Stimulated activated CD4-positive, alpha-beta T cell treated with anti-CD3 and anti-CD28 coated beads, Interleukin-2, amount 100 ng/mL, for 48 hours (primary cell): Measurements from ENCODE around the gene IFITM2.
A peak's percentile ranks its signal among the peaks of the same experiment; 100 is the strongest.
"Not testable (repeated sequence)": the region's sequence is repeated elsewhere in the genome, so short reads cannot be mapped to it uniquely, and the experiment has no call there.

Experiments used
- DNase-seq, 2 donors: peaks; one replicate each; pipeline ENCODE4 v3.0.0-alpha.2; 2020

IFITM2 gene

DNA sequence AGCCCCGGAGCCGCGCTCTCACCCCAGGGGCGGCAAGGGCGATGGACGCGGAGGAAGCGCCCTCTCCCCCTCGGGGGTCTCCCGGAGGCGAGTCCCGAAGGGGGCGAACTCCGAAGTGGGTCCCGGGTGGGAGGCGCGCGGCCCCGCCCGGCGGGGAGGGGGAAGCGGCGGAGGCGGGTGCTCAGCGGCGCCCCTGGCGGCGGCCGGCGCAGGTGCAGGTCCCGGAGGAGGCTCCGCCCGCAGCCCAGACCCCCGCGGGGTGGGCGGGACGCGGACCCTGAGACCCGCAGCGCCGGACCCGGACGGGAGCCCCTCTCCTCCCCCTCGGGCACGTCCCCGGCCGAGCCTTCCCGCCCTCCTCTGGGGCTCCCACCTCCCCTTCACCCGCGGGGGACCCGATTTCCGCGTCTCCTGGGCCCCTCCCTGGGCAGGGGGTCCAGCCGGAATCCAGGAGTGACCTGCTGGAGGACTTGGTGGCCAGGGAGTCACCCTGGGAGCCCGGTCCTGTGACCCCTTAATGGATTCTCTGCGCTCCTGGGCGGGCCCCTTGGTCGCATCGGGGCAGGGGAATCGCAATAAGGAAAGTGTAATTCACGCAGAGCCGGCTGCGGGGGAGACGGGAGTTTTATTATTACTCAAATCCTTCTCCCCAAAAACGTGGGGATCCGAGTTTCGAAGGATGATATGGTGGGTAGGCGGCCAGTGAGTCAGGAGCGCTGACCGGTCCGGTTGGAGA is 3.6 kb downstream of the IFITM2 start:
- DNase-seq = not testable (repeated sequence)

DNA sequence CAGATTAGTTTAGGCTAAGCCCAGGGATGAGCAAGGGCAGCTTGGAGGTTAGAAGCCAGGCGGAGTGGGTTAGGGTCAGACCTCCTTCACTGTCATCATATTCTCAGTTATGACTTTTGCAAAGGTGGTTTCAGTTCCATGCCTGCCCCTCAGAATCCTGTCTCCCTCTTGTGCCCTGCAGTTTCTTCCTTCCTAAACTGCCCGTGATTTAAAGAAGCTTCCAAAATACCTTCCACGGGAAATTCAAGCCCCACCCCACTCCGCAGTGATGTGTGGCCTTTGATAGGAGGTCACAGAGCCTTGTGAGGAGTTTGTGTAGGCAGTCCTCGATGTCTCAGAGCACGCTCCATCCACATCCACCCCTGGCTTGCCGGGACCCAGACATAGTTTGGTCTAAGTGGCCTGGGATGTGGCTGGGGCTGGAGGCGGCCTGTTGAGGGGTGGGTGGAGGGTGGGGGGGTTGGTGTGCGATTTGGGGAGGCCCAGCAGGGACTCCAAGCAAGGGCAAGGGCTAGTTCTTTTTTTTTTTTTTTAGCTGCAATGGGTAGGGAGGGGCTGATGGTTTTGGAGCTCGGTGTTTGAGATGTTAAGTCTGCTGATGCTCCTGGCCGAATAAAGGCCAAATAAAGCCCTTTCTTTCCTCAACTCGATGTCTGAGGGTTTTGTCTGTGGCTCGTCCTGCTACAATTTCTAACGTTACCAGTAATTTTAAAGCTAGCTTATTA is 4.6 kb downstream of the IFITM2 start:
- no peak for DNase-seq

DNA sequence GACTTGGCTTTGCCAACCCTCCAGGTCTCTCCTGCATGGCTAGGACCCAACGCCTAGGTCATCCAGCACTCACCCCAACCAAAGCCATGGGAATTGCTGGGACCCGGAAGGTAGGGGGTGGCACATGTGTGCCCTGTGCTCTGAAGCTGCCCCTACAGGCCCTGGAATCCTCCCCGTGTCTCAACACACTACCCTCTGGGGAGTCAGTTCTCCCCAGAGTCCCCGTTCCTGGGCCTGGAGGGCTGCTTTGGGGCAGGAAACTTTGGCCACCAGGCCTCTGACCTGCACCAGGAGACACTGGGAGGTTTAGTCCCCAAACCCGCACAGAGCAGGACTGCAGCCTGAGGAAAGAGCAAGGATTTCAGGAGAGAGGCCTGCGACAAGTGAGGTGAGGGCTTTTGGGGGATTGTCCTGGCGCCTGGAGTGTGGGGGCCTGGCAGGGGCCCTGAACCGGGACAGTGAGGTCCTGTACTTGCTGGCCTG is 5.7 kb downstream of the IFITM2 start:
- no peak for DNase-seq

DNA sequence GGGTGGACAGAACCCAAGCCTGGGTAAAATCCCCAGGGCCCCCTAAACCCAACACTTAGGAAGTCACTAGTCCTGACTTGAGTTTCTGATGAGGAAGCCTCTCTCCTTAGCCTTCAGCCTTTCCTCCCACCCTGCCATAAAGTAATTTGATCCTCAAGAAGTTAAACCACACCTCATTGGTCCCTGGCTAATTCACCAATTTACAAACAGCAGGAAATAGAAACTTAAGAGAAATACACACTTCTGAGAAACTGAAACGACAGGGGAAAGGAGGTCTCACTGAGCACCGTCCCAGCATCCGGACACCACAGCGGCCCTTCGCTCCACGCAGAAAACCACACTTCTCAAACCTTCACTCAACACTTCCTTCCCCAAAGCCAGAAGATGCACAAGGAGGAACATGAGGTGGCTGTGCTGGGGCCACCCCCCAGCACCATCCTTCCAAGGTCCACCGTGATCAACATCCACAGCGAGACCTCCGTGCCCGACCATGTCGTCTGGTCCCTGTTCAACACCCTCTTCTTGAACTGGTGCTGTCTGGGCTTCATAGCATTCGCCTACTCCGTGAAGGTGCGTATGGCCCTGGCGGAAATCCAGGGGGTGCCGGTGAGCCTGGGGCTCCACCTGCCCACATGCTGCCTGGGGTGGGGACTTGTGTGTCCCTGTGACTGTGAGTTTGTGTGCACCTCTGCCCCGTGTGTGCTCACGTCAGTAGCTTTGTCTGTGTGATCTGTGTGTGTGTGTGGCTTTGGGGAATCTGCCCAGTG is 6.4 kb downstream of the IFITM2 start, which contains the start of gene IFITM1:
Gene IFITM1 (plus strand): TSS at position 254 of the 767 bp plus-strand sequence. CDS start 131 bp downstream, at position 385.
- no peak for DNase-seq

DNA sequence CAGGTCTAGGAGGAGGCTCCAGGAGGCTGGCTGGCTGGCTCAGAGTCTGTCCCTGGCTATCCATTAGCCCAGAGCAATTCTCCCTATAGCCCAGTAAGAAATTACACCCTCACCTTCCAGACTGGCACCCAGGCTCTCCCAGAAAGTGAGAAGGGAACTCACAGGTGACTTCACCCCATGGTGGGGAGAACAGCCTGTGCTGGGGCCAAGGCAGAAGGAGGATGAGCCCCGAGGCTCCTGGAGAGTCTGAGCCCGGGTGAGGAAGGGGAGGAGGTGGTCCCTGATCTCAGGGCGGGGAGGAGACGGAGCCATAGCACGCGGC is 6.9 kb downstream of the IFITM2 start:
- not testable (repeated sequence) for DNase-seq

DNA sequence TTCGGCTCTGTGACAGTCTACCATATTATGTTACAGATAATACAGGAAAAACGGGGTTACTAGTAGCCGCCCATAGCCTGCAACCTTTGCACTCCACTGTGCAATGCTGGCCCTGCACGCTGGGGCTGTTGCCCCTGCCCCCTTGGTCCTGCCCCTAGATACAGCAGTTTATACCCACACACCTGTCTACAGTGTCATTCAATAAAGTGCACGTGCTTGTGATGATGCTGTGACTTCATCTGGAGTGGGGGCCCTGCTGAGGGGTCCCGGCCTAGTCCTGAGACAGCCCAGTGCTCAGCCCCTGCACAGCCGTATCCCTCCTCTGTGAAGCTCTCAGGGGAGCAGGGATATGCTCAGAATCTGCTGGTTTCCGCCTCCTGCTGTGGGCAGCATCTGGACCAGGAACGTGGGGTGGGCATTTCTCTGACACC is 7.5 kb downstream of the IFITM2 start:
- DNase-seq = no peak

DNA sequence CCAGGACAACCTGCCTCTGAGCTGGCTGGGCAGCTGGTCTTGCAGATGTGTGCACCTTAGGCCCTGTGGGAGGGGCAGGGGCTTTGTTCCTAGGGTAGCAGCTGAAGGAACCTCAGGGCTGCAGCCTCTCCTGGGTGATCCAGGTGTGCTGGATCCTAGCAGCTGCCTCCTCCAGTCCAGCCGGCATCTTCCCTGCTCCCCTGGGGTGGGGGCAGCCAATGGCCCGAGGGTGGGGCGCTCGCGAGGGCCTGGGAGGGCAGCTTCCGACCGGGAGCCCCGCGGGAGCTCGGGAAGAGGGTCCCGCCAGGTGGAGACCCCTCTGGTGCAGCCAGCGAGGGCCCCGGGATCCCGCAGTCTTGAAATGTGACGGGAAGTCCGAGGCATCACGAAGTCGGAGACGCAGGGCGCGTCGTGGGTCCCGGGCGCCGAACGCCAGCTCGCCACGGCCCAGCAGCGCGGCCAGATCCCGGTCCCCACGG is 7.9 kb downstream of the IFITM2 start:
- DNase-seq = no peak

DNA sequence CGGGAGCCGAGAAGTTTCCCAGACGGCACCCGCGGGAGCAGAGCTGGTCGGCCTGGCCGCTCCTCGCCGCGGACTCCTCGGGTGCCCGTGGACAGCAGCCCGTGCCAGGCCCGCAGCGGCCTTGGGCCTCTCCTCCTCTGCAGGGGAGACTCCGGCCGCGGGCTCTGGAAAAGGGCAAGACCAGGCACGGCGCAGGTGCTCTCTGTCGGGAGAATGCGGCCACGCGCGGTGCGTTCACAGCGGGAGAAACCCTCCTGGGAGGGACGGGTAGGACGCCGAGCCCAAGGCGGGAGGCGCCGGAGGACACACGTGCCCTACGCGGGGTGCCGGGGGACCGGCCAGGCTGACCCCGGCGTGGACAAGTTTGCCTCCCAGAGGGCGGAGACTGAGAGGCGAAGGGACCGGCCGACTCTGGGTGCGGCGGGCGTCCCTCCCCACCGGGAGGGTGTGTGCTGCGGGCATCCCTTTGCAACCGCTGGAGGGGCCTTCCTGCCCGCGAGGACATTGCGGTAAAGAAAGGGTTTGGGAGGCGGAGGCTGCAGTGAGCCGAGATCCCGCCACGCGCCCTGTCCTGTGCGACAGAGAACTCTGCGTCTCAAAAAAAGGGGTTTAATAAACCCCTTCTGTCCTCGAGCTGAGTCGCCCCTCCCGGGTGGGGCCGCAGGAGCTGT is 8.6 kb downstream of the IFITM2 start:
- DNase-seq = no peak

DNA sequence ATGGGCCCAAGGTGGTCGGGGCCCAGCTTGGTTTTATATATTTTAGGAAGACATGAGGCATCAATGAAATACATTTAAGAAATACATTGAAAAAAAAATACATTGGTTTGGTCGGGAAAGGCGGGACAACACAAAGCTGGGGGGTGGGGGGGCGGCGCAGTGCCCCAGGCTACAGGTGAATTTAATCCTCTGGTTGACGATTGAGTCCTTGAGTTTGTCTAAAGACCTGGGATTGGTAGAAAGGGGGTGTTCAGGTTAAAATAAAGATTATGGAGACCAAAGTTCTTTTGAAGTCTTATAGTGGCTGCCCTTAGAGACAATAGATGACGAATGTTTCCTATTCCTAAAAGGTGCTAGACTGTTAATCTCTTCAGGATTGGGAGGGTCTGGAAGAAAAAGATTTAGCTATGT is 9.3 kb downstream of the IFITM2 start:
- DNase-seq = no peak

DNA sequence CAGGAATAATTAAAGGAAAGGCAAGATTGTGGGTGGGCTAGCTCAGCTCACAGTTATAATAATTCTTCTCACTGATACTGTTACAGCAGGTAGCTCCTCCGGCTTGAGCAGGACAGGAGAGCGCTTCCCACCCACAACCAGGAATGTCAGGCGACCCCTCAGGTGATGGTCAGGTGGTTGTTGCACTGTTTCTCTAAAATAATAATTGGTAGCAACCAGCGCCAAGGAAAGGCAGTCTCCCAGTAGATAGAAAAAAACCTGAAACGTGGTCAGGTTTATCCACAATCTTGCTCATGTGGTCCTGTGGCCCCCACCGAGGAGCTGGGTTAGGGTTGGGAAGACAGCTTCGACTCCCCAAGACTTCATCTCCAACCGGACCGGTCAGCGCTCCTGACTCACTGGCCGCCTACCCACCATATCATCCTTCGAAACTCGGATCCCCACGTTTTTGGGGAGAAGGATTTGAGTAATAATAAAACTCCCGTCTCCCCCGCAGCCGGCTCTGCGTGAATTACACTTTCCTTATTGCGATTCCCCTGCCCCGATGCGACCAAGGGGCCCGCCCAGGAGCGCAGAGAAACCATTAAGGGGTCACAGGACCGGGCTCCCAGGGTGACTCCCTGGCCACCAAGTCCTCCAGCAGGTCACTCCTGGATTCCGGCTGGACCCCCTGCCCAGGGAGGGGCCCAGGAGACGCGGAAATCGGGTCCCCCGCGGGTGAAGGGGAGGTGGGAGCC is 10.2 kb downstream of the IFITM2 start:
- DNase-seq = not testable (repeated sequence)

DNA sequence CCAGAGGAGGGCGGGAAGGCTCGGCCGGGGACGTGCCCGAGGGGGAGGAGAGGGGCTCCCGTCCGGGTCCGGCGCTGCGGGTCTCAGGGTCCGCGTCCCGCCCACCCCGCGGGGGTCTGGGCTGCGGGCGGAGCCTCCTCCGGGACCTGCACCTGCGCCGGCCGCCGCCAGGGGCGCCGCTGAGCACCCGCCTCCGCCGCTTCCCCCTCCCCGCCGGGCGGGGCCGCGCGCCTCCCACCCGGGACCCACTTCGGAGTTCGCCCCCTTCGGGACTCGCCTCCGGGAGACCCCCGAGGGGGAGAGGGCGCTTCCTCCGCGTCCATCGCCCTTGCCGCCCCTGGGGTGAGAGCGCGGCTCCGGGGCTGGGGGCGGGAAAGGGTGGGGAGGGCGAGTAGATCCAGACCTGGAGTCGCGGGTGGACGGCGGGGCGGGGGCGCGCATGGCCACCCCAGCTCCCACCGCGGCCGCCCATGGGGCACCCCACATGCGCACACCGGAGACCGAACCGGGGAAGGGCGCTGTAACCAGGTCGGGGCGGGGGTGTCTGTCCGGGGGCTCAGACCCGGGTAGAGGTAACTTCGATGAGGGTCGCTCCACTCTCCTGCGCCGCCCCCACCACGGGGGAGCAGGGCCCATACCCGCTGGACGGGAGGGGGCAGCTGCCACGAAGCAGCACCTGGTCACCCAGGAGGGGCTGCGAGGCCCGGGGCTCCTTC is 10.9 kb downstream of the IFITM2 start:
- DNase-seq = not testable (repeated sequence)

DNA sequence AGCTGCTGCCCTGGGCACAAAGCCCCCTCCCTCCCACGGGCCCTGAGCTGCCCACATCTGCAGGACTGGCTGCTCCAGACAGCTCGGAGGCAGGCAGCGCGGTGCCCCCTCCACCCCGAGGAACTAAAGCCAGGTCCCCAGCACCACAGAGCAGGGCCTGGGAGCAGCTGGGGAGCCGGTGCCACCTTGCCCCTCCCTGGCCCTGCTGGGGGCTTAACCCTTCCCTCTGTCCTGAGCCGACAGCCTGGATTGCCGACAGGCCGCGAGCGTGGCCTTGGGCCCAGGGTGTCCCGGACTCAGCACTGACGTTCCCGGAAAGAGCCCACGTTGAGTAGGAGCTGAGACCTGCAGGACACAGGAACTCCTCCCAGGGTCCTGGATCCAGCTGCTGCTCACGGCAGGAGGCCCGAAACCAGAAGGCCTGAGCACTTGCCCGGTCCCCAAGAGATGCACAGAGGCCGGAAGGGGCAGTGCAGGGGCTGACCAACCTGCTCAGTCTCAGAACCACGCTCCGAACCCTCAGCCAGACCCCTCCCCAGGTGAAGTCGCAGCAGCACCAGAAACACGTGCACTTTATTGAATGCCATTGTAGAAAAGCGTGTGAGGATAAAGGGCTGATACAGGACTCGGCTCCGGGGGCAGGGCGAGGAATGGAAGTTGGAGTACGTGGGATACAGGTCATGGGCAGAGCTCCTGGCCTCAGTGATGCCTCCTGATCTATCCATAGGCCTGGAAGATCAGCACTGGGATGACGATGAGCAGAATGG is 11.7 kb downstream of the IFITM2 start:
- DNase-seq = not testable (repeated sequence)

DNA sequence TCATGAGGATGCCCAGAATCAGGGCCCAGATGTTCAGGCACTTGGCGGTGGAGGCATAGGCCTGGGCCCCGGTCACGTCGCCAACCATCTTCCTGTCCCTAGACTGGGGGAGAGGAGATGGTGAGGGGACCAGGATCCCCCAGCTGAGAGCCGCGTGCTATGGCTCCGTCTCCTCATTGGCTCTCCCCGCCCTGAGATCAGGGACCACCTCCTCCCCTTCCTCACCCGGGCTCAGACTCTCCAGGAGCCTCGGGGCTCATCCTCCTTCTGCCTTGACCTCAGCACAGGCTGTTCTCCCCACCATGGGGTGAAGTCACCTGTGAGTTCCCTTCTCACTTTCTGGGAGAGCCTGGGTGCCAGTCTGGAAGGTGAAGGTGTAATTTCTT is 12.3 kb downstream of the IFITM2 start:
- not testable (repeated sequence) for DNase-seq

DNA sequence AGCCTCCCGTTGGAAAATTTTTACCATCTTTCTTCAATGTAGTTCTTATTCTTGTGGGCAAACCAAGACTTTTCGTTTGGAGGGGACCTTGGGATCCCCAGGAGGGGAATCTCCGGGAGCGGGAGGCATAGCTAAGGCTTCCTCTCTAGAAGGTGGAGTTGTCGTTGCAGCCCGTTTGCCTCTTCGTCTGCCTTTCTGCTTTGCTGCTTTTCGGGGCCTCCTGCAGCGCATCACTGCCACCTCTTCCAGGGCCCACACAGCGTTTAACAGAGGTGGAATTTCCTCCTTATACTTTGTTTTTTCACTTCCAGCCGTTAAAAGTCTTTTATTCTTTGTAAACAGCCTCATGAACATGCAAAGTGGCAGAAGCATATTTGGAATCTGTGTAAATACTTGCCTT is 16.5 kb downstream of the IFITM2 start:
- no peak for DNase-seq

DNA sequence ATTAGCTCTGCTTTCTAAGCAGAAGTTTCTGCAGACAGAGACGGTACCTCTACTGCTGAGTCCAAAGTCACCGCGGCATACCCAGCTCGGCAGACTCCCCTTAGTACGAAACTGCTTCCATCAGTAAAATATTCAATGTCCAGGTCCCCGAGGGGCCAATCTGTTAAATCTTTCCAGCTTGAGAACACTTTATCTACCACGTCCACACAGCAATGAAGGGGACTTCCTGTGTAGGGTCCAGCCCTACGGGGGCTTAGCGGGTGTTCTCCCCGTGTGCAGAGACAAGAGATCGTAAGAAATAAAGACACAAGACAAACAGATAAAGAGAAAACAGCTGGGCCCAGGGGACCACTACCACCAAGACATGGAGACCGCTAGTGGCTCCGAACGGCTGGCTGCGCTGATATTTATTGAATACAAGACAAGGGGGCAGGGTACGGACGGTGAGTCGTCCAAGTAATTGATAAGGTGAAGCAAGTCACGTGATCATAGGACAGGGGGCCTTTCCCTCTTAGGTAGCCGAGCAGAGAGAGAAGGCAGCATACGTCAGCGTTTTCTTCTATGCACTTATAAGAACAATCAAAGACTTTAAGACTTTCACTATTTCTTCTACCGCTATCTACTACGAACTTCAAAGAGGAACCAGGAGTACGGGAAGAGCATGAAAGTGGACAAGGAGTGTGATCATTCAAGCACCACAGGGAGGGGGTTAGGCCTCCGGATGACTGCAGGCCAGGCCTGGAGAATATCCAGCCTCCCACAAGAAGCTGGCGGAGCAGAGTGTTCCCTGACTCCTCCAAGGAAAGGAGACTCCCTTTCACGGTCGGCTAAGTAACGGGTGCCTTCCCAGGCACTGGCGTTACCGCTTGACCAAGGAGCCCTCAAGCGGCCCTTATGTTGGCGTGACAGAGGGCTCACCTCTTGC is 17.2 kb downstream of the IFITM2 start:
- DNase-seq = not testable (repeated sequence)

DNA sequence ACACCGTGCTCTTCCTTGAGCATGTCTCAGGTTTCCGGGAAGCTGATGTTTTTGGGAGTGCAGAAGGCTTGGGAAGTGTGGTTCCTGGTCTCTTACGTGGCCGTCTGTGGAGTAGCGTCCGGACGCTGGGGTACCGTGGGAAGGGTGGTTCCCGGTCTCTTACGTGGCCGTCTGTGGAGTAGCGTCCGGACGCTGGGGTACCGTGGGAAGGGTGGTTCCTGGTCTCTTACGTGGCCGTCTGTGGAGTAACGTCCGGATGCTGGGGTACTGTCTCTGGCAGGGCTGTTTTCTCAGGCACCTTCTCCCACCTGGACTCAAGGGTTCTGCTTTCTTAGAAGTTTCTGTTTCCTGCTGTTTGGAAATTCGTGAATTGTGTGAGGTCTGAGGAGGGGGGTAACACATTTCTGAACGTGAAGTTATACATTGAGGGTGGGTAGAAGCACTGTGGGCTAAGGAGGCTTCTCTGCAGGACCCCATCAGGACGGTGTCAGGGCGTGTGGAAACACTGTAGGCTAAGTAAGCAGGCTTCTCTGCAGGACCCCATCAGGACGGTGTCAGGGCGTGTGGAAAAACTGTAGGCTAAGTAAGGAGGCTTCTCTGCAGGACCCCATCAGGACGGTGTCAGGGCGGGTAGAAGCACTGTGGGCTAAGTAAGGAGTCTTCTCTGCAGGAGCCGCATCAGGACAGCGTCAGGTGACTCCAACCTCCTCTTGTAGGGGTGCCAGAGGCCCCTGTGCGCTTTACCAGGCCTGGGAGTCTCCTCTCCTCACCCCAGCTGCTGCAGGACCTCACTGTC is 18.4 kb downstream of the IFITM2 start:
- DNase-seq = no peak

DNA sequence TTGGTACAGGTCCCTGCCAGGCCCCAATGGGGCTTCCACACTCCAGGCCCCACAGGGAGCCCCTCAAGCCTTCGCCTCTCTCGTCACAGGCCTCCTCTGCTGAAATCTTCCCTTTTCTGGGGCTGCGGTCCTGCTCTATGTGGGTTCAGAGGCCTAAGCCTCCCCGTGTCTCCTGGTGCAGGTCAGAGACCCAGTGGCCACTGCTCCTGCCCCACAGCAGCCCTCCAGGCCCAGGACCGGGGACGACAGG is 18.9 kb downstream of the IFITM2 start:
- no peak for DNase-seq

DNA sequence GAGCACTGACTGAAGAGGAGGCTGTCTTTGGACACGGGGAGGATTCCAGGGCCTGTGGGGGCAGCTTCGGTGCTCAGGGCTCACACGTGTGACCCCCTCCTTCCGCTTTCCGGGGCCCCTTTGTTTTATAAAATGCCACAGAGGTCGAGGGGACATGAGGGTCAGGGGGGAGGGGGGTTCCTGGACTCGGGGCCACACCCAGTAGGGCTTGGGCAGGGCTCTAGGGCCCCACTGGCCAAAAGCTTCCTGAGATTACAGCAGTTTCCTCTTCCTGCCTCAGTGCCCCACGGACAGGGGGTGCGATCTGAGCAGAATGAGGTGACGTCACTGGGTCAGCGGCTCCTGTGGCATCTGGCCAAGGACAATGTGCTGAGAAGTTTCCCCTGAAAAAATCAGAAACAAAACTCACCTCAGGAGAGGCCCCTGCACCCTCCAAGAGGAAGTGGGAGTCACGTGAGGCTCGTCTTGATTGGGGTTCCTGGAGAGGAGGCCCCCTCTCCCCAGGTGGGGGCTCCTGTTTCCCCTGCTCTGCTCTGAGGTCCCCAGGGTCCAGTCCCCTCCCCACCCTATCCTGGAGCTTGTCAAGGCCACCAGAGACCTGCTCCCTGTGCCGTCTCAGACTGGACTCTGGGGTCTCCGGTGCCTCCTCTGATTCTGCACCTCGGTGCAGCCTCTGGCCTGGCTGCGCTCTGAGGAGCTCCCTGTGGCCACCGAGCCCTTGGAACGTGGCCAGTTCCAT is 19.4 kb downstream of the IFITM2 start:
- DNase-seq = peak in 1 of 2 donors; percentile 53
